GM23248 (cell line): Measurements from ENCODE around the gene TCF7. TPM values are rescaled to one million over a fixed set of nuclear protein-coding genes. Genes with fewer than 3 reads are reported as not detected.
A peak's percentile ranks its signal among the peaks of the same experiment; 100 is the strongest.

Experiments used
- DNase-seq: peaks from one replicate; pipeline ENCODE4 v3.0.0-alpha.2; 2015
- H2AFZ ChIP-seq: fragments of 200-600 bp; sonication (generic); 2 replicates; pipeline ENCODE4 v1.6.1; 2016; ENCODE audit warnings: antibody characterized with exemption
- H3F3A ChIP-seq: fragments of 200-600 bp; sonication (generic); 2 replicates; pipeline ENCODE4 v1.6.1; 2016; ENCODE audit warnings: mild to moderate bottlenecking, antibody characterized with exemption, mixed run types; ENCODE audit not compliant: insufficient read depth
- H3K27ac ChIP-seq: fragments of 200-600 bp; sonication (generic); 2 replicates; pipeline ENCODE4 v1.5.1; 2016; ENCODE audit warnings: mild to moderate bottlenecking
- H3K27me3 ChIP-seq: fragments of 200-600 bp; sonication (generic); replicated peaks from 2 replicates; pipeline ENCODE4 v1.6.1; 2016; ENCODE audit warnings: mild to moderate bottlenecking; ENCODE audit not compliant: insufficient read depth
- H3K36me3 ChIP-seq: fragments of 200-600 bp; sonication (generic); 2 replicates; pipeline ENCODE4 v1.6.1; 2016; ENCODE audit warnings: low read depth, mild to moderate bottlenecking
- H3K4me1 ChIP-seq: fragments of 200-600 bp; sonication (generic); 2 replicates; pipeline ENCODE4 v1.6.1; 2016; ENCODE audit warnings: mild to moderate bottlenecking; ENCODE audit not compliant: insufficient read depth
- H3K4me2 ChIP-seq: fragments of 200-600 bp; sonication (generic); one replicate; pipeline ENCODE4 v1.6.1; 2016; ENCODE audit warnings: mild to moderate bottlenecking; ENCODE audit not compliant: unreplicated experiment
- H3K4me3 ChIP-seq: fragments of 200-600 bp; sonication (generic); 2 replicates; pipeline ENCODE4 v1.5.1; 2016; ENCODE audit warnings: mild to moderate bottlenecking
- H3K79me2 ChIP-seq: fragments of 200-600 bp; sonication (generic); 2 replicates; pipeline ENCODE4 v1.6.1; 2016; ENCODE audit warnings: mild to moderate bottlenecking; ENCODE audit not compliant: insufficient read depth
- H3K9ac ChIP-seq: fragments of 200-600 bp; sonication (generic); 2 replicates; pipeline ENCODE4 v1.6.1; 2016; ENCODE audit warnings: mild to moderate bottlenecking
- H3K9me2 ChIP-seq: fragments of 200-600 bp; sonication (generic); 2 replicates; pipeline ENCODE4 v1.6.1; 2016; ENCODE audit warnings: mixed run types, mild to moderate bottlenecking, moderate library complexity; ENCODE audit not compliant: insufficient read depth
- H3K9me3 ChIP-seq: fragments of 200-600 bp; sonication (generic); one replicate; pipeline ENCODE4 v1.6.1; 2017; ENCODE audit warnings: low read depth
- H4K20me1 ChIP-seq: fragments of 200-600 bp; sonication (generic); 2 replicates; pipeline ENCODE4 v1.6.0; 2016; ENCODE audit not compliant: insufficient read depth
- EZH2 ChIP-seq: fragments of 200-600 bp; sonication (generic); IDR thresholded peaks from 2 replicates; pipeline ENCODE4 v1.6.1; 2018; ENCODE audit warnings: antibody characterized with exemption, mild to moderate bottlenecking; ENCODE audit not compliant: insufficient read depth, poor library complexity, severe bottlenecking
- EZH2phosphoT487 ChIP-seq: fragments of 200-600 bp; sonication (generic); IDR thresholded peaks from 2 replicates; pipeline ENCODE4 v1.6.1; 2018; ENCODE audit warnings: antibody characterized with exemption, moderate library complexity, mild to moderate bottlenecking, low read depth; ENCODE audit not compliant: insufficient read depth
- WGBS, 2 experiments: methylation state at CpG; one replicate each; pipeline ENCODE4 v1.1.6; 2015 to 2017; ENCODE audit warnings: low lambda C conversion rate in 2 of 2, low coverage in 1 of 2; ENCODE audit errors: missing lambda C conversion rate in 2 of 2; 5-methylcytosine and 5-hydroxymethylcytosine counted together
- in situ Hi-C: fragments of 300-500 bp; cut with MboI; formaldehyde crosslinking; loops from 2 replicates; pipeline ENCODE4 v1.15.0; 2020
- polyA plus RNA-seq: library from polyadenylated mRNA; unstranded; fragments of >200 nt; fragmentation: Nextera tagmentation; extraction: Ambion mirVana; gene quantifications from 2 replicates; pipeline ENCODE4 v1.2.1, GENCODE V29; 2016
- total RNA-seq: library from RNA; depleted of rRNA; stranded (reverse); fragments of >200 nt; shearing (Covaris generic); gene quantifications from 2 replicates; pipeline ENCODE4 v1.2.3, GENCODE V29; 2014

TCF7 gene
- total and polyA plus RNA-seq, 2 experiments from 2014 or later: 1.4 to 2.7 TPM

DNA sequence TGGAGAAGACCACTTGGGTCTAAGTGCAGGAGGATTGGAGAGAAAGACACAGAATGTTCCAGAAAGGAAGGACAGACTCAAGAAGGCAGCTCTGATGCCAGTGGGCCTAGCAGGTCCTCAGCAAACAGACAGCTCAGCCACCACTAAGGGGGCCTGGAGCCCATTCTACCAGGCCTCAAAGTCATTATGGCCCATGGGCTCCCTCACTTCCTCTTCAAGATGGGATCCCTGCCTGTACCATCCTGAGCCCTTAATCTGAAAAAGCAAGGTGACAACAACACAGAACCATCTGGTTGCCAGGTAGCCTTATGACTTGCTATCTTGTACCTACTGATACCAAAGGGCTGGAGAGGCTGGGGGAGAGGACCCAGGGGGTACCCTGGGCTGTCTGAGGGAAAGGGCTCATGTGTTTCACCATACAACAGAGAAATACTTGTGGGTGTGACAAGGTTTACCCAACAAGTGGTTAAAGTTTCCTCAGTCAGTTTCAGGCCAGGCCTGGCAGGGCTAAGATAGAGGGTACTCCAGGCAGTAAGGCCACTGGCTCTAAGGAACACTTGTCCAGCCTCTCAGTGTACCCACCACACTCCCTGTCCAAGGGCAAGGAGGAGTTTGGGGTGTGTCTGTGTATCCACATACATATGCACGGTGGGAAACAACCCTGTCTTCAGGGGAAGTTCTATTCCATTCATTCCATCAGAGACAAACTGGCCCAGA is 30.7 kb downstream of the TCF7 start:
- 5 to 24% methylated on average over 1 of the region's 1 CpG for WGBS, 2 experiments
- Histone ChIP-seq H3K9me3 (no peaks in the 10 kb centered on the region), H3K4me2 (no peak overlapping the region), H4K20me1 (peaks cover 3% of the 10 kb centered on the region; the same call in 1 of the 2 replicates), H3K9ac (no peak overlapping the region; the same call in 1 of the 2 replicates), H3K36me3 (peaks cover 13% of the 10 kb centered on the region; the same call in 1 of the 2 replicates), H3K4me1 (peaks cover 6% of the 10 kb centered on the region; the same call in 1 of the 2 replicates), H3K27ac (peak overlapping the region; percentile 17; the same call in 1 of the 2 replicates), H3F3A (peaks cover 19% of the 10 kb centered on the region), H3K4me3 (no peak overlapping the region), H3K27me3 (no peaks in the 10 kb centered on the region), H2AFZ (no peak overlapping the region), H3K9me2 (no peaks in the 10 kb centered on the region), H3K79me2 (peaks cover 66% of the 10 kb centered on the region)
- no peak for TF ChIP-seq EZH2phosphoT487
- TF ChIP-seq EZH2: no peak
- no peak for DNase-seq
- in situ Hi-C loops: no loop called here

DNA sequence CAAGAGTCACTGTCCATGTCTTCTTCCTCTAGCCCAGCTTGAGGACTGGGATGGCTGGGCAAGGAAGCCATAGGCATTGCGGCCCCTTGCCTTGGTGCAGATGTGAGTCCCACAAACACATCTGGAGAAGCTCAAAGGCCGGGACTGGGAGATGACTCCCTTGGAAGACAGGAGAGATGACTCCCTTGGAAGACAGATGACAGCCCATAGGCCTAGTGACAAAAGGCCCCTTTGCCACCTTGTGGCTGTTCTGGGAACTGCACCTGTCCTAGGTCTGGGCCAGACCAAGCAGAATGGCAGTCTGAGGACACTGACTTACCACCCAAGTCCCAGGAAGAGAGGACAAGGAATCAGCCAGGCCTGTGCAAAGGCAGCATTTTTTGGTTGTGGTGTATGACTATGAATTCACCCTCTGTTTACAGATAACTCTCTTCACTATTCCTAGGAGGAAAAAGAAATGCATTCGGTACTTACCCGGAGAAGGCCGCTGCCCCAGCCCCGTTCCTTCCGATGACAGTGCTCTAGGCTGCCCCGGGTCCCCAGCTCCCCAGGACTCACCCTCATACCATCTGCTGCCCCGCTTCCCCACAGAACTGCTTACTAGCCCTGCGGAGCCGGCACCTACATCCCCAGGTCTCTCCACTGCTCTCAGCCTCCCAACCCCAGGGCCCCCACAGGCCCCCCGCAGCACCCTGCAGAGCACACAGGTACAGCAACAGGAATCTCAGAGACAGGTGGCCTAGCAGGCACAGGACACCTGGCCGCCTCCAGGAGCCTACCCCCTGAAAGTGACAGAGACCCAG is 31.5 kb downstream of the TCF7 start:
- WGBS, 2 experiments: 84 to 90% methylated on average over 11 to 13 of the region's 13 CpGs
- peak overlapping the region; percentile 17; the same call in 1 of the 2 replicates for H3K27ac ChIP-seq
- in situ Hi-C loops: no loop called here

DNA sequence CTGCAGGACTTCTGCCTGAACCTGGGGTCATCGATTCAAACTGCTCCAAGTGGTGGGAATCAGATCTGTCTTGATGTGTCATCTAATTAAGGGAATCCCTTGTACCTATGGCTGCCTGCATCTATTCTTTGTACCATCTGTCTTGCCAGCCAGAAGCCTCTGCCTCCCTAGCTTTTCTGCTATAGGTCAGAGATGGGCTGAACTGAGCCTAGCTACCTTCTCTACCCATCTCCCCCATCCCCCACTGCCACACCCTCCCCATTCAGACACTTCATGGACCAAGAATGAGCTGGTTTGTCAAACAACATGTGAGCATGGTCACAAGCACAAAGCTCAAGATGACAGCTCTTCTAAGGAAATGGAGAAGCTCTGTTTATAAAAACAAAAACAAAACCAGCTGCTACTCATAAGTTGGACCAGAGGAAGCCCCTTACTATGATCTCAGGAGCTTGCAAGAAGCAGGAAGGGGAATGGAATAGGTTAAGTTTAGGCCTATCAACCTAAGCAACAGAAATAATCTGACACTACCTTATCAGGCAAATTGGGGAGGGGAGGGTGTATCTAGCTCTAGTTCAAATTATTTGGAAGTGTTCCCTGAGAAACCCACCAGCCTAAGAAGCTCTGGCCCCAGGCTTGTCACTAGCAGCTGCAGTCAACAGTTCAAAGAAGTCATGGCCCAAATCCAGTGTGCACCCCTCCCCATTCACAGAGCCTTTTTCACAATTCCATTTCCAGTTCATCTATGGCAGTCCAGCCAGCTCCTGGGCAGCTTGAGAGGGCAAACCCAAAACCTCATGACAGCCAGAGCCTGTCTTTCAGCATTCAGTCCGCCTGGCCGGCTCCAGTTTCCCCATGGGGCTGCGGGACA is 32.4 kb downstream of the TCF7 start:
- Histone ChIP-seq H3K27ac (no peak overlapping the region), H3K9ac (no peak overlapping the region), H3F3A (peaks cover 32% of the 10 kb centered on the region), H4K20me1 (peaks cover 8% of the 10 kb centered on the region; the same call in 1 of the 2 replicates), H2AFZ (no peak overlapping the region), H3K9me2 (no peaks in the 10 kb centered on the region), H3K4me3 (no peak overlapping the region), H3K79me2 (peaks cover 76% of the 10 kb centered on the region), H3K4me2 (no peak overlapping the region), H3K9me3 (no peaks in the 10 kb centered on the region), H3K4me1 (peaks cover 9% of the 10 kb centered on the region), H3K27me3 (no peaks in the 10 kb centered on the region), H3K36me3 (peaks cover 19% of the 10 kb centered on the region)
- in situ Hi-C loops: no loop called here
- DNase-seq: peak; percentile 21
- WGBS, 2 experiments: 80 to 87% methylated on average over 4 of the region's 4 CpGs
- TF ChIP-seq EZH2 (no peak), EZH2phosphoT487 (no peak)

More for the DNA sequence above, 31.5 kb downstream of the TCF7 start:
- Histone ChIP-seq H3K27me3 (no peaks in the 10 kb centered on the region), H3K4me1 (peaks cover 6% of the 10 kb centered on the region; the same call in 1 of the 2 replicates), H4K20me1 (peaks cover 8% of the 10 kb centered on the region; the same call in 1 of the 2 replicates), H3K79me2 (peaks cover 68% of the 10 kb centered on the region), H3K9me3 (no peaks in the 10 kb centered on the region), H3K36me3 (peaks cover 19% of the 10 kb centered on the region), H3K9me2 (no peaks in the 10 kb centered on the region), H3K4me2 (no peak overlapping the region), H3K4me3 (no peak overlapping the region), H3K9ac (no peak overlapping the region; the same call in 1 of the 2 replicates), H2AFZ (no peak overlapping the region), H3F3A (peaks cover 26% of the 10 kb centered on the region)
- TF ChIP-seq EZH2phosphoT487: no peak
- TF ChIP-seq EZH2: no peak
- DNase-seq: peak; percentile 75

DNA sequence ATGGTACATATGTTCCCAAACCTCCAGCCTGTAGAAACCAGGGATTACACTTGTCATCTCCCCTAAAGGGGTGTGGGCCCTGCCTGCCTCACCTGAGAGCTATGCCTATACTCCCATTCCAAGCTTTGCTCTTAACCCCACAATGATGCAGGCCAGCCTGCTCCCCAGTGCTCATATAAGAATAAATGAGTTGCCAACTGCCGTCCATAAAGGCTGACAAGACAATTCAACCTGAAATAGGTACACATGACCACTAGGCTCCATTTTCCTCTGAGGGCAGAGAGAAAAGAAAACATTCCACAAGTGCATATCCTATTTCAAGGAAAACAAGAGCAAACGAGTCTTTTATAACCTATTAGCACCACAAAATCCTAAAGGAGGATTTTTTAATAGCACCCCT is 33.8 kb downstream of the TCF7 start:
- Histone ChIP-seq H3K27ac (no peak overlapping the region), H3K79me2 (peaks cover 88% of the 10 kb centered on the region), H3F3A (peaks cover 42% of the 10 kb centered on the region), H4K20me1 (peaks cover 8% of the 10 kb centered on the region; the same call in 1 of the 2 replicates), H2AFZ (no peak overlapping the region), H3K4me2 (no peak overlapping the region), H3K9me2 (no peaks in the 10 kb centered on the region), H3K9me3 (no peaks in the 10 kb centered on the region), H3K36me3 (peaks cover 28% of the 10 kb centered on the region), H3K27me3 (no peaks in the 10 kb centered on the region), H3K4me3 (no peak overlapping the region), H3K9ac (no peak overlapping the region), H3K4me1 (peaks cover 9% of the 10 kb centered on the region)
- TF ChIP-seq EZH2 (no peak), EZH2phosphoT487 (no peak)
- in situ Hi-C loops: no loop called here
- DNase-seq: no peak
- WGBS, 2 experiments: 62 to 77% methylated on average over 2 of the region's 2 CpGs
